GM18526 (cell line): ENCODE measurements around the gene YAE1.

Experiments used
- POLR2A ChIP-seq: IDR thresholded peaks from 3 replicates; pipeline ENCODE4 v1.6.1; 2011; ENCODE audit not compliant: insufficient read length; ENCODE audit errors: extremely low read depth

The YAE1 gene

GRCh38 chr7:39566023-39566921, at the start of gene YAE1:
Gene YAE1 (plus strand): TSS chr7:39566404. CDS start chr7:39566419, 15 bp downstream.
- TF ChIP-seq POLR2A = peak; percentile 96

- no peak for TF ChIP-seq POLR2A
Measured at GRCh38 chr7:39516498-39516897, 49.7 kb upstream of the YAE1 start.

- TF ChIP-seq POLR2A = no peak
Measured at GRCh38 chr7:39517240-39517639, 49.0 kb upstream of the YAE1 start.

GRCh38 chr7:39525926-39526325, 40.3 kb upstream of the YAE1 start:
- TF ChIP-seq POLR2A = no peak

- TF ChIP-seq POLR2A = no peak
Measured at GRCh38 chr7:39526666-39527065, 39.5 kb upstream of the YAE1 start.

GRCh38 chr7:39527296-39527695, 38.9 kb upstream of the YAE1 start:
- TF ChIP-seq POLR2A = no peak

- TF ChIP-seq POLR2A = no peak
Measured at GRCh38 chr7:39527951-39528350, 38.3 kb upstream of the YAE1 start.

- no peak for TF ChIP-seq POLR2A
Measured at GRCh38 chr7:39528849-39529248, 37.4 kb upstream of the YAE1 start.

GRCh38 chr7:39529582-39529981, 36.6 kb upstream of the YAE1 start:
- no peak for TF ChIP-seq POLR2A

- no peak for TF ChIP-seq POLR2A
Measured at GRCh38 chr7:39530971-39531370, 35.2 kb upstream of the YAE1 start.

GRCh38 chr7:39531818-39532217, 34.4 kb upstream of the YAE1 start:
- TF ChIP-seq POLR2A = no peak

GRCh38 chr7:39532832-39533231, 33.4 kb upstream of the YAE1 start:
- TF ChIP-seq POLR2A = no peak

GRCh38 chr7:39534599-39534998, 31.6 kb upstream of the YAE1 start:
- no peak for TF ChIP-seq POLR2A

- no peak for TF ChIP-seq POLR2A
Measured at GRCh38 chr7:39535064-39535463, 31.1 kb upstream of the YAE1 start.

GRCh38 chr7:39535720-39536119, 30.5 kb upstream of the YAE1 start:
- TF ChIP-seq POLR2A = no peak

GRCh38 chr7:39536951-39537350, 29.3 kb upstream of the YAE1 start:
- no peak for TF ChIP-seq POLR2A

- no peak for TF ChIP-seq POLR2A
Measured at GRCh38 chr7:39539816-39540215, 26.4 kb upstream of the YAE1 start.
